ENCODE measurements around the gene SDK2. TPM values are rescaled to one million over a fixed set of nuclear protein-coding genes. Genes with fewer than 3 reads are reported as not detected.

The SDK2 gene
- total and polyA plus RNA-seq, 2 of the 8 experiments (the other 6 are each of a cell fraction or from before 2014, with no cell fraction given) = 3.9 to 4.1 TPM

- no peak overlapping the region for H3K27ac ChIP-seq (ENCODE audit: low read depth, low read length)
Observed at GRCh38 chr17:73642659-73643000, 1.6 kb downstream of the SDK2 start.

More at GRCh38 chr17:73642659-73643000, 1.6 kb downstream of the SDK2 start:
- WGBS, 2 experiments (ENCODE audit: extremely low coverage in 1 of 2, insufficient coverage in 1 of 2, insufficient read length in 1 of 2, insufficient replicate concordance in 2 of 2, low coverage in 1 of 2, low lambda C conversion rate in 2 of 2, missing lambda C conversion rate in 1 of 2) = 20% methylated on average over 11 of the region's 11 CpGs; no CpG with 5 or more reads in 1 of the 2 experiments
- Histone ChIP-seq H3K9me3 (ENCODE audit: insufficient read depth in 2 of 2, low read depth in 1 of 2, low read length in 1 of 2) (no peaks in the 10 kb centered on the region), H3K23ac (ENCODE audit: insufficient read length) (no peak overlapping the region), H3K36me3 (ENCODE audit: control insufficient read depth in 2 of 4, insufficient read depth in 4 of 4, low read length in 3 of 4) (no peaks in the 10 kb centered on the region), H3K4ac (replicated peaks; ENCODE audit: insufficient read length, low read depth, low read length) (no peak overlapping the region), H4K8ac (ENCODE audit: extremely low read depth, insufficient read depth, low read length) (no peak overlapping the region; the same call in 1 of the 2 replicates), H4K20me1 (replicated peaks in 1 of 2; ENCODE audit: control insufficient read depth in 1 of 2, insufficient read depth in 2 of 2, low read length in 2 of 2) (peaks cover 3 to 9% of the 10 kb centered on the region in 2 experiments), H2BK12ac (ENCODE audit: low read depth, low read length) (no peak overlapping the region), H3K4me3 (ENCODE audit: extremely low read depth in 1 of 4, insufficient read depth in 2 of 4, low read depth in 3 of 4, low read length in 4 of 4) (peak overlapping the region; percentile 67 to 87 (median 80)), H3K18ac (ENCODE audit: extremely low read depth, low read length) (peak overlapping the region; percentile 90; the same call in 1 of the 2 replicates), H2BK20ac (ENCODE audit: low read length) (no peak overlapping the region), H3K27me3 (replicated peaks in 1 of 4; ENCODE audit: control insufficient read depth in 3 of 4, extremely low read depth in 1 of 4, insufficient read depth in 3 of 4, low read length in 3 of 4) (peaks cover 5 to 44% (median 34%) of the 10 kb centered on the region in 4 experiments), H4K5ac (ENCODE audit: insufficient read length, low read depth, low read length) (no peak overlapping the region), H3K79me1 (ENCODE audit: low read depth, low read length) (peaks cover 2% of the 10 kb centered on the region), H3K9ac (replicated peaks in 1 of 4; ENCODE audit: extremely low read depth in 1 of 4, low read depth in 3 of 4, low read length in 3 of 4) (no peak overlapping the region; a peak in 1 of 7 replicates), H4K91ac (replicated peaks; ENCODE audit: insufficient read length, low read length) (peak overlapping the region; percentile 22), H3K14ac (ENCODE audit: insufficient read length) (no peak overlapping the region), H3K79me2 (ENCODE audit: control insufficient read depth in 1 of 2, insufficient read depth in 2 of 2, low read length in 2 of 2) (peaks cover 0 to 24% of the 10 kb centered on the region in 2 experiments; a peak in 1 of 4 replicates), H2BK120ac (replicated peaks; ENCODE audit: low read depth, low read length) (no peak overlapping the region), H3K23me2 (ENCODE audit: low read depth, low read length) (peaks cover 14% of the 10 kb centered on the region; the same call in 1 of the 2 replicates), H3K4me2 (ENCODE audit: insufficient read depth in 1 of 2, low read depth in 2 of 2, low read length in 2 of 2) (peak overlapping the region; percentile 68 to 95), H3K4me1 (replicated peaks in 1 of 4; ENCODE audit: control insufficient read depth in 3 of 4, insufficient read depth in 4 of 4, low read length in 3 of 4) (peaks cover 4 to 19% (median 12%) of the 10 kb centered on the region in 4 experiments), H3K56ac (replicated peaks; ENCODE audit: insufficient read length, low read depth, low read length) (no peak overlapping the region), H2AFZ (ENCODE audit: low read length) (no peak overlapping the region), H2AK5ac (ENCODE audit: low read depth, low read length) (no peak overlapping the region), H2BK5ac (ENCODE audit: low read depth, low read length) (no peak overlapping the region), H2BK15ac (ENCODE audit: low read length) (no peak overlapping the region)
- CTCF ChIA-PET (ENCODE audit: partially characterized antibody) = interaction anchor here (0.6 to 11.3 kb wide), 6 partner anchors 10 to 153 kb away, joined by 3 to 175 read pairs (median 24); no protein-coding TSS in a partner anchor
- FAIRE-seq = no peak
- POLR2A ChIA-PET (ENCODE audit: partially characterized antibody) = interaction anchor here (1.3 to 1.4 kb wide), 2 partner anchors 26 to 75 kb away, joined by 5 read pairs; no protein-coding TSS in a partner anchor
- TF ChIP-seq BRCA1 (IDR thresholded peaks at IDR 0.05; ENCODE audit: low read depth, low read length) = no peak
- no peak for TF ChIP-seq KDM5A (IDR thresholded peaks at IDR 0.05; ENCODE audit: low read length)
- TF ChIP-seq POLR2A (IDR thresholded peaks at IDR 0.05; ENCODE audit: control extremely low read depth in 1 of 2, low read depth in 2 of 2, low read length in 2 of 2) = no peak
- TF ChIP-seq EZH2 (IDR thresholded peaks at IDR 0.05; ENCODE audit: low read depth, low read length, severe bottlenecking) = no peak
- TF ChIP-seq CTBP2 (IDR thresholded peaks at IDR 0.05; ENCODE audit: borderline replicate concordance, insufficient read depth, insufficient read length, low read length) = no peak
- TF ChIP-seq BACH1 (IDR thresholded peaks at IDR 0.05; ENCODE audit: low read length) = no peak
- TF ChIP-seq SUZ12 (IDR thresholded peaks at IDR 0.05; ENCODE audit: low read length) = no peak
- no peak for TF ChIP-seq ATF3 (IDR thresholded peaks at IDR 0.05; ENCODE audit: insufficient read depth, low read depth, low read length)
- TF ChIP-seq SP1 (IDR thresholded peaks at IDR 0.05; ENCODE audit: low read depth, low read length) = no peak
- no peak for TF ChIP-seq RBBP5 (IDR thresholded peaks at IDR 0.05; ENCODE audit: borderline replicate concordance, low read depth, low read length)
- no peak for TF ChIP-seq CBX5 (IDR thresholded peaks at IDR 0.05; ENCODE audit: low read depth, low read length)
- TF ChIP-seq TCF12 (IDR thresholded peaks at IDR 0.05; ENCODE audit: low read depth, low read length) = no peak
- DNase-seq (ENCODE audit: low read depth in 1 of 2, low spot score in 2 of 2) = no peak
